ENCODE measurements around the gene RAB11FIP3.

GRCh38 chr16:450785-451512 lies 25.5 kb downstream of the RAB11FIP3 start:
- TF ChIP-seq CTCF (IDR thresholded peaks at IDR 0.05) (no peak), POLR2A (IDR thresholded peaks at IDR 0.05) (no peak), EP300 (IDR thresholded peaks at IDR 0.05) (no peak), POLR2AphosphoS5 (IDR thresholded peaks at IDR 0.05) (no peak)
